Hepatocyte (in vitro differentiated cells): Measurements from ENCODE around the gene NOX5. TPM values are rescaled to one million over a fixed set of nuclear protein-coding genes. Genes with fewer than 3 reads are reported as not detected.

ENCODE experiments used
- DNase-seq: peaks from one replicate; pipeline ENCODE4 v3.0.0-alpha.2; 2016; ENCODE audit warnings: low spot score
- H2AFZ ChIP-seq: fragments of 200-600 bp; sonication (generic); 2 replicates; pipeline ENCODE4 v1.6.0; 2016; ENCODE audit warnings: antibody characterized with exemption, mild to moderate bottlenecking
- H3K27ac ChIP-seq: fragments of 200-600 bp; sonication (generic); 2 replicates; pipeline ENCODE4 v1.5.1; 2016; ENCODE audit warnings: mild to moderate bottlenecking
- H3K27me3 ChIP-seq: fragments of 200-600 bp; sonication (generic); 2 replicates; pipeline ENCODE4 v1.6.1; 2016
- H3K36me3 ChIP-seq: fragments of 200-600 bp; sonication (generic); replicated peaks from 2 replicates; pipeline ENCODE4 v1.5.1; 2016; ENCODE audit warnings: low read depth; ENCODE audit not compliant: insufficient read depth
- H3K4me1 ChIP-seq: fragments of 200-600 bp; sonication (generic); 2 replicates; pipeline ENCODE4 v1.5.1; 2016; ENCODE audit warnings: mild to moderate bottlenecking, moderate library complexity; ENCODE audit not compliant: insufficient read depth
- H3K4me2 ChIP-seq: fragments of 200-600 bp; sonication (generic); 2 replicates; pipeline ENCODE4 v1.6.0; 2016
- H3K4me3 ChIP-seq: fragments of 200-600 bp; sonication (generic); 2 replicates; pipeline ENCODE4 v1.5.1; 2016; ENCODE audit warnings: mild to moderate bottlenecking
- H3K79me2 ChIP-seq: fragments of 200-600 bp; sonication (generic); 2 replicates; pipeline ENCODE4 v1.6.0; 2017; ENCODE audit warnings: mild to moderate bottlenecking
- H3K9me2 ChIP-seq: fragments of 200-600 bp; sonication (generic); replicated peaks from 2 replicates; pipeline ENCODE4 v1.6.0; 2017; ENCODE audit warnings: mild to moderate bottlenecking; ENCODE audit not compliant: insufficient read depth
- H3K9me3 ChIP-seq: fragments of 200-600 bp; sonication (generic); 2 replicates; pipeline ENCODE4 v1.5.1; 2016; ENCODE audit warnings: low read depth, mild to moderate bottlenecking
- H4K20me1 ChIP-seq: fragments of 200-600 bp; sonication (generic); 2 replicates; pipeline ENCODE4 v1.6.0; 2016; ENCODE audit warnings: mild to moderate bottlenecking; ENCODE audit not compliant: insufficient read depth, poor library complexity, severe bottlenecking
- EZH2 ChIP-seq: fragments of 200-600 bp; sonication (generic); IDR thresholded peaks from 2 replicates; pipeline ENCODE4 v1.6.1; 2016; ENCODE audit warnings: antibody characterized with exemption, mild to moderate bottlenecking, borderline replicate concordance
- EZH2phosphoT487 ChIP-seq: fragments of 200-600 bp; sonication (generic); IDR thresholded peaks from one replicate; pipeline ENCODE4 v1.6.1; 2018; ENCODE audit warnings: antibody characterized with exemption, mild to moderate bottlenecking, low read depth, moderate library complexity; ENCODE audit not compliant: unreplicated experiment, severe bottlenecking
- WGBS: methylation state at CpG from one replicate; pipeline ENCODE4 v1.1.6; 2016; ENCODE audit warnings: low lambda C conversion rate; ENCODE audit errors: missing lambda C conversion rate; 5-methylcytosine and 5-hydroxymethylcytosine counted together
- polyA plus RNA-seq: library from polyadenylated mRNA; unstranded; fragments of >200 nt; fragmentation: Nextera tagmentation; extraction: Ambion mirVana; gene quantifications from 2 replicates; pipeline ENCODE4 v1.2.1, GENCODE V29; 2016
- total RNA-seq: library from RNA; depleted of rRNA; stranded (reverse); fragments of >200 nt; gene quantifications from 2 replicates; pipeline ENCODE4 v1.2.3, GENCODE V29; 2014
- TF ChIP-seq, protein P1 (sequence below): fragments of 200-600 bp; sonication (generic); IDR thresholded peaks from 2 replicates; pipeline ENCODE4 v1.5.1; 2016; ENCODE audit warnings: antibody characterized with exemption, mild to moderate bottlenecking; ENCODE audit not compliant: poor library complexity

The NOX5 gene
- total and polyA plus RNA-seq, 2 experiments from 2014 or later, result 0.13 TPM; not detected in 1

- Histone ChIP-seq H4K20me1 (no peaks in the 10 kb centered on the region), H3K4me1 (peaks cover 25% of the 10 kb centered on the region), H3K27ac (no peak overlapping the region), H3K27me3 (no peaks in the 10 kb centered on the region), H3K9me2 (no peaks in the 10 kb centered on the region), H3K36me3 (no peaks in the 10 kb centered on the region), H3K79me2 (no peaks in the 10 kb centered on the region), H3K4me3 (no peak overlapping the region), H3K9me3 (no peaks in the 10 kb centered on the region), H2AFZ (no peak overlapping the region), H3K4me2 (no peak overlapping the region)
- TF ChIP-seq EZH2phosphoT487, result no peak
- no peak for TF ChIP-seq EZH2
- TF ChIP-seq, protein P1, sequence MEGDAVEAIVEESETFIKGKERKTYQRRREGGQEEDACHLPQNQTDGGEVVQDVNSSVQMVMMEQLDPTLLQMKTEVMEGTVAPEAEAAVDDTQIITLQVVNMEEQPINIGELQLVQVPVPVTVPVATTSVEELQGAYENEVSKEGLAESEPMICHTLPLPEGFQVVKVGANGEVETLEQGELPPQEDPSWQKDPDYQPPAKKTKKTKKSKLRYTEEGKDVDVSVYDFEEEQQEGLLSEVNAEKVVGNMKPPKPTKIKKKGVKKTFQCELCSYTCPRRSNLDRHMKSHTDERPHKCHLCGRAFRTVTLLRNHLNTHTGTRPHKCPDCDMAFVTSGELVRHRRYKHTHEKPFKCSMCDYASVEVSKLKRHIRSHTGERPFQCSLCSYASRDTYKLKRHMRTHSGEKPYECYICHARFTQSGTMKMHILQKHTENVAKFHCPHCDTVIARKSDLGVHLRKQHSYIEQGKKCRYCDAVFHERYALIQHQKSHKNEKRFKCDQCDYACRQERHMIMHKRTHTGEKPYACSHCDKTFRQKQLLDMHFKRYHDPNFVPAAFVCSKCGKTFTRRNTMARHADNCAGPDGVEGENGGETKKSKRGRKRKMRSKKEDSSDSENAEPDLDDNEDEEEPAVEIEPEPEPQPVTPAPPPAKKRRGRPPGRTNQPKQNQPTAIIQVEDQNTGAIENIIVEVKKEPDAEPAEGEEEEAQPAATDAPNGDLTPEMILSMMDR, result no peak
- WGBS, result 85% methylated on average over 1 of the region's 2 CpGs
- no peak for DNase-seq
Observed at GRCh38 chr15:69084404-69085030, 70.0 kb downstream of the NOX5 start.

GRCh38 chr15:69085325-69086081 is 71.0 kb downstream of the NOX5 start:
- TF ChIP-seq, protein P1, result no peak
- TF ChIP-seq EZH2phosphoT487 (no peak), EZH2 (no peak)
- Histone ChIP-seq H4K20me1 (no peaks in the 10 kb centered on the region), H3K4me3 (no peak overlapping the region), H3K27me3 (no peaks in the 10 kb centered on the region), H2AFZ (no peak overlapping the region), H3K4me2 (no peak overlapping the region), H3K79me2 (no peaks in the 10 kb centered on the region), H3K4me1 (peaks cover 24% of the 10 kb centered on the region), H3K27ac (no peak overlapping the region), H3K9me2 (no peaks in the 10 kb centered on the region), H3K9me3 (no peaks in the 10 kb centered on the region), H3K36me3 (no peaks in the 10 kb centered on the region)
- no peak for DNase-seq
- WGBS, result 62% methylated on average over 5 of the region's 5 CpGs

DNA sequence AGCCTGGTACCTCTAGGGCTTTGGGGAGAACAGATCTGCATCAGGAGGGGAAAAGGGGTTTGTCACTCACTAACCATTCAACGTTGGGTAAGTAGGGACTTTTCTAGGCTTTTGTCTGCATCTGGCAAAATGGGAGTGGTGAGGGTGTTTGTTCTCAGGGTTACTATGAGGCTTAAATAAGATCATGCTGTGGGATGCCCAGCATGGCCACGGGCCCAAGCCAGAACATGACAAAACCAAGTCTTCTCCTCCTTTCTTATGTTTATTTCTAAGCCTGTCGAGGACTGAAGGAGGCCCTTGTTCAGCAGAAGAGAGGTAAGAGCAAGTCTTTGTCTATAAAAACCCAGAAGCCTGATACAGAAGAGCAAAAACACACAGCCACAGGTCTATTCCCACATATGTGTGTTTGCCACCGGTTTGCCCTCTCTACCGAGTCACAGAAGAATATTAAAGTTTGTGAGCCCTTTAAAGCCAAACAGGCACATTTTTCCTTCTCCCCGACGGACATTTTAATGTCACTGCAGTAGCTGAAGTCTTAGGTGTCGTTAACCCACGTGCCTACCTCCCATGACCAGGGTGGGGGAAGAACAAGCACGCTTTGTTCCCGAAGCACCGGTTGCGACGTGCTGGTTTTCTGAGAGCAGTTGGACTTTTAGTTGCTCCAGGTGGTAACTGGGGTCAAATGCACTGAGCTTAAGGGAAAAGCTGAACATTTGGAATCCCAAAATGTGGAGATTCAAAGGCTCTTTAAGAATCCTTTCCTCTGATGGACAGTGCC is 72.1 kb downstream of the NOX5 start:
- Histone ChIP-seq H3K9me2 (no peaks in the 10 kb centered on the region), H3K27me3 (no peaks in the 10 kb centered on the region), H3K79me2 (no peaks in the 10 kb centered on the region), H4K20me1 (no peaks in the 10 kb centered on the region), H3K27ac (no peak overlapping the region), H3K4me1 (peaks cover 13% of the 10 kb centered on the region), H3K4me3 (no peak overlapping the region), H3K4me2 (no peak overlapping the region), H3K36me3 (no peaks in the 10 kb centered on the region), H3K9me3 (no peaks in the 10 kb centered on the region), H2AFZ (no peak overlapping the region)
- no peak for TF ChIP-seq EZH2phosphoT487
- TF ChIP-seq EZH2, result no peak
- TF ChIP-seq, protein P1, result no peak
- DNase-seq, result no peak
- WGBS, result 55% methylated on average over 14 of the region's 14 CpGs
